Renal cortical epithelial cell (primary cell): ENCODE results near the gene TMEM132D. TPM values are rescaled to one million over a fixed set of nuclear protein-coding genes. Genes with fewer than 3 reads are reported as not detected.

Source experiments
- DNase-seq: peaks from one replicate; pipeline ENCODE4 v3.0.0-alpha.2; 2011; ENCODE audit warnings: low read depth
- total RNA-seq: library from RNA; depleted of rRNA; stranded (reverse); fragments of >200 nt; gene quantifications from 2 replicates; pipeline ENCODE4 v1.2.3, GENCODE V29; 2014

The TMEM132D gene
- total RNA-seq, 1 donor from 2014 or later = 0.05 TPM

DNA sequence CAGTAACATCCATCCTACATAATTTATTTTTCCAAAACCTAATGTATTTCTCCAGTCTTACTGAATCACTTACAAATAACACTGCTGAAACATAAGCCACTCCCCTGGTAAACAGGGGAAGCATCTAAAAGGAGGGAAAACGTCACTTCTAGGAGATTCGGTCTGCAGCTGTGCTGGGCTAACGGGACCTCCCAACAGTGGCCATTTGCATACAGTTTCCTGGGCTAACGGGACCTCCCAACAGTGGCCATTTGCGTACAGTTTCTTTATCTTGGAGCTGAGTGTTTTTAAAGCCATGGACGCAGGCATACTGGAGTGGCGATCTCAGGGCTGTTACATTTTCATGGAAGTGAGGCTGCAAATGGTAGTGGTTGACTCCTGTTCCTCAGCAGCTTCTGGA, 242.9 kb downstream of the TMEM132D start:
- no peak for DNase-seq

DNA sequence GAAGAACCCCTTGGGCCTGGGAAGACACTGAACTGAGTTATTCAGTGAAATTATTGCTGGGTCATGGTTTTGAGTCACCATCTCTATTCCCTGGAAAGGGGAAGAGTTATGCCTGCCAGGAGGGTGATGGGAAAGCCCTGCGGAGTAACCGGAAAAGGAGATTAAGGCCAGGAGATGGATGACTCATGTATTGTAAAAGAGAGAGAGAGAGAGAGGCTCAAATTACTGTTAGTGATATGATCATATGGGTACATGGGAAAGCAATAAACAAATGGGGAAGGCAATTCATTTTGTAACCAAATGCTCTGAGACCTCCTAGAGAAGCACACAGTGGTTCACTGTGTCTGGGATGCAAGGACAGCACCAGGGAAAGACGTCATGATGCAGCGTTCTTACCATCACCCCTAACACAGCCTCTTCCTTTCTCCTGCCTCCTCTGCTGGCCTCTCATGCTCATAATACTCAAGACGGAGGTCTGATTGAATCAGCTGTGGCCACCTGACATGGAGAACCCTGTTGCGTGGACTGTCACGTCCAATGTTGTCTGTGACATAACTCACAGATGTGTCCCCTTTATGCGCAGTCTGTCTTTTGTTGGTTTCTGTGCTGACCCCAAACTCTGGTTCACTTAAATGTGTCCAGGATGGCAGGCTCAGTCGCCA, 243.7 kb downstream of the TMEM132D start:
- DNase-seq = no peak

DNA sequence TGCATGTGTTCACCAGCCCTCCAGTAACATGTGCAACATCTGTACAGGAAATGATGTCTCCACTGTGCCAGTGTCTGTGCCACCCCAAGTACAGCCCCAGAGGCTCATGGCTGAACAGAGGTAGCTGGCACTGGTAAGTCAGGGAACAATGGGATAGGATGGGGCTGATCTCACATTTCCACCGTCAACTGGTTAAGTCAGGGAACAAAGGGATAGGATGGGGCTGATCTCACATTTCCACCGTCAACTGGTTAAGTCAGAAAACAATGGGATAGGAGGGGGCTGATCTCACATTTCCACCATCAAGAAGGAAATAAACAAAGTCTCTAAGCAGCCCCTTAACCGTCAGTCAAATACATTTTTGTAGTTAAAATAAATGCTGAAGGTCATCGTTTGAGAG, 246.6 kb downstream of the TMEM132D start:
- no peak for DNase-seq

DNA sequence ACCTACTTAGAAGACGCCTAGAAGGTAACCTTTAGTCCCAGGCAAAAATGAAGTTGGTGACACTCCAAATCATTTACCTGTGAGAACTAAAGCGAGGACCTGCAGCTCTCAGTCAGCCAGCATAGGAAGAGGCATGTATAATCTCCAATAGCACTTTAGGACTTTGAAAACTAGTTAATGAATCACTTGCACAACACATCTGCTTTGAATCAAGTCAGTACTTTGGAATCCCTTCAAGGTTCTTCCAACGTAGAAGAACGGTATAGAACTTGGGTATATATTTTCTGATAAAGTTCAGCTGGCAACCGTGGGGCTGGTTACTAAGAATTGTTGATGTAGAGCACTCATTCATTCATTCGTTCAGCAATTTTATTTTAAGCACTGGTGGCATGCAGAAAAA, 251.9 kb downstream of the TMEM132D start:
- DNase-seq = no peak

DNA sequence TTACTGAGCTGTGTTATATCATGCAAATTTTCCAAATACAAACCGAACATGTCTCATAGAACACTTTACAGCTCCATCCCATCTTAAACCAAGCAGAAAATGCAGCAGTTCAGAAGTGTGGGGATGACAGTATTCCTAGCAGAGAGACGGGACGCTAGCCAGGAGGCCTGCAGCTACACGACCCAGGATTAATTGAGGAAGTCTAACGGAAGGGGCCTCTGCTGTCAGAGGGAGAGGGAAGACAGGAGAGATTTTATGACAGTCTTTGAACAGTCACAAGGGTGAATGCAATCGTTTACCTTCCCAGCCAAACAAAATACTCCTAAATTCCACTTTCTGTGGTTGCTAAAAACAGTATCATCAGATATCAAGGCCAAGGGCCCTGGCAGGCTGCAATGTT, 261.9 kb downstream of the TMEM132D start:
- DNase-seq = no peak

DNA sequence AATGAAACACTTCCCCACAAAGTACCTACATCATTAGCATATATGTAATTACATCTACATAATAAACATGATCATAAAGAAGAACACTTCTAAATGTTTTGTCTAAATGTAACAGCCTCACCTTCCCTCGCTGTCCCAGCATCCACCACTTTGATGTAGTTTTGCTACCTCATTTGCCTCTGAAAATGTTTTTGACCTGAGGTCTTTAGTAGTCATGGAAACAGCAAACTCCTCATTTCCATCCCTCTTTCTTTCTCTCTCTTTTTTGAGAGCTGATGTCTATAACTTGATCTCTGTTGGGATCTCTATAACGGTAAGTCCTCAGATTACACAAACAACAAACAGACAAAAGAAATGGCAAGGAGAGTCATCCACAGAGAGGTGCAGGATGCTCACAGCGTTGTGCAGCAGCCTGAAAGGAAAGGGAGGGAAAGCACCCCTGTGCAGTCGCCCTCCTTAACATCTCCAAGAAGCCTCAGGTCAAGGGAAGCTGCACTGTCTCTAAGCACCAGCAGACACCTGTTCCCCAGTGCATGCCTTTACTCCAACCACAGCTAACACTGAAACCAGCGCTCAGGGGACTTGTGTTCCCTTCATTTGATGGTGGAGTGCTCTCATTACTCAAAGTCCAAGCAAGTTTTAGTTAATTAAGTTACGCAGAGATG, 268.7 kb downstream of the TMEM132D start:
- DNase-seq = no peak

DNA sequence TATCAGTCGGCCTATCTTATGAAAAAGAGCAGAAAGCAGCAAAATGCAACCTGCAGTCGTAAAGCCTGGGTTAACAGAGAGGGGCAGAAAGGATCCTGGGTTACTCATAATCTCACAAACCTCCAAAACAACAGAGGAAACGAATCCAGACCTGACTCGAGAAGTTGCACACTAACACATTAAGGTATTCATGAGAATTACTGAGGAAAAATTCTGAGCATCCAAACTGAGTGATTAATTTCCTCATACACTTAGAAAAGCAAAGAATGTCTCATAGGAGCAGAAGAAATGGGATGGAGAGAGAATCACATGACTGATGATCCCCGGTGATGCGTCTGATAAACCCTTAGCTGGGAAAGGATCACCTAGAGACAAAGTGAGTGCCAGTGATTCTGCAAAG, 272.5 kb downstream of the TMEM132D start:
- DNase-seq = no peak

DNA sequence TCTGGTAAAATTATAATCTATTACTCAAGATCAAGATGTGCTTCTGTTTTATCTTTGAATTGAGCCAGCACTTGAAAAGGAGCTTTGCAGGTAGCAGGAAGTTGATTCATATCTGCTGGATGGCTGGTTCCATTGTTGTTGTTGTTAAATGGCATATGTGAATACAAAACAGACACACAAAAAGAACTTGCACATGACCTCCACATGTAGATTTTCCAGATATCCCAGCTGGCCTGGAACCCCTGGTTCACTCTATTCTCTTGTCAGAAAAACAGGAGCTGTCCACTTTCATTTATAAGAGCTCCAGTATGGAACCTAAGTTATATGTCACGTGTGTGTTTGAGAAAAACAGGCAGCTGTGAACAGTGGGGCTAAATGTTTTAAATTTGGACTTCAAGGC, 273.9 kb downstream of the TMEM132D start:
- no peak for DNase-seq

DNA sequence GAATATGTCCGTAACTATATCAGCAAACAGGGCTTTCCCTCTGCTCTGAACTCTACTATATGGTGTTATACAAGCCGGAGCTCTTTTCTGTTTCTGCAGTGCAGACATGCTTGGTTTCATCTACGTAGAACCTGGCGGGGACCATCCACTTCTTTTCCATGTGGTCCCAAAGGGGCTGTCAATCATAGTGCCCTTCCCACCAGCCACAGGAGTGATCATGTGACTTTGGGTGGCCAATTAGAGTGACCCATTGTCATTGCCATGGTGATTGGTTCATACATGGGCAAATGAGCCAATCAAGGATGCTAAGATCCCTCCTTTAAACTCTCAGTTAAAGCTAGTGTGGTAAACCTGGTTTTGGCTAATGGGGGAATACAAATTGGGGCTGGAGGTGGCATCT, 281.3 kb downstream of the TMEM132D start:
- DNase-seq = no peak

DNA sequence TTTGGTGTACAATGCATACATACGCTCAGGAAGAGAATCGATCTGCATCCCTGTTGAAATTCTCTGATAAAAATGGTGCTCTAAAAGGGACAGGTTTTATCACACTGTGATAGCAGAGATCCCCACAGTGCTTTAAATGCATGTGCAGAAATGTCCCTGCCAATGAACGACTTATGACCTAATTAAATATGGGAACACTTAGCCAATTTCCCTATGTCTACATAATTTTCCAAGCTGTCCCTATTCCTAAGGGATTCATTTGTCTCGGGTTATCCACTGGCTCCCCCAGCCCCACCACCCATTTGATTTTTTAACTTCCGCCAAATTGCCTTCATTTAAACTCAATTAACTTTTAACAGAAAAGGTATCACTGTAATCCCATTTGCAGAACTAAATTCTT, 284.6 kb downstream of the TMEM132D start:
- DNase-seq = no peak

DNA sequence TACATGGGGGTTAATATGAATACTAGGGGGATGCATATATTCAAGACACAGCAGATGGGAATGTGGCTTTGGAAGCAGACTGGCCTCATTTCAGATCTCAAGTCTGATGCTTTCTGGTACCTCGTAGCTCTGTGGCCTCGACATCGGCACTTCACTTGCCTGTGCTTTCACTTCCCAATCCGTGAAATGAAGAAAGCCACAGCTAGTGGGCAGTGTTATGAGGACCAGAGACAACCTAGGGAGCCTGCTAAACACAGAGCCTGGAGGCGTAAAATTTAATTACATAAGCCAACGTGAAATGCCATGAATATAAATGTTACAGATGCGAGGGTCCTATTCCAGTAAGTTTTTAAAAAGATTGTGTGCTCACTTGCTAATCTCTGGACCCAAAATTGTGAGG, 286.0 kb downstream of the TMEM132D start:
- no peak for DNase-seq

DNA sequence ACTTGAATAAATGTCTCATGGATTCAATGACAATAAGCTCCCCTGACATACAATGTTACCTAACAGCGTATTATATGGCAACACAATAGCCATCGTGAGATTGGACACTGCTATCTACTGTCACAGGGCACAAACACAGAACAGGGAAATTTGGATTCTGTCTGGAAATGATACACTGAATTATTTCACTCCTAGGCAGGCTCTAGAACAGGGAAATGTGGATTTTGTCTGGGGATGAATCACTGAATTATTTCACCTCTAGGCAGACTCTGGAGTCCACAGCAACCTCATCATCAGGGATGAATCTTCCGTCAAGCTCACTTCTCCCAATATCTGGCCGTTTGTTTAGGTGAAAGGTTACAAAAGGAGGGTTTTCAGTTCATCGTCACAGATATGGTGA, 288.8 kb downstream of the TMEM132D start:
- DNase-seq = no peak

DNA sequence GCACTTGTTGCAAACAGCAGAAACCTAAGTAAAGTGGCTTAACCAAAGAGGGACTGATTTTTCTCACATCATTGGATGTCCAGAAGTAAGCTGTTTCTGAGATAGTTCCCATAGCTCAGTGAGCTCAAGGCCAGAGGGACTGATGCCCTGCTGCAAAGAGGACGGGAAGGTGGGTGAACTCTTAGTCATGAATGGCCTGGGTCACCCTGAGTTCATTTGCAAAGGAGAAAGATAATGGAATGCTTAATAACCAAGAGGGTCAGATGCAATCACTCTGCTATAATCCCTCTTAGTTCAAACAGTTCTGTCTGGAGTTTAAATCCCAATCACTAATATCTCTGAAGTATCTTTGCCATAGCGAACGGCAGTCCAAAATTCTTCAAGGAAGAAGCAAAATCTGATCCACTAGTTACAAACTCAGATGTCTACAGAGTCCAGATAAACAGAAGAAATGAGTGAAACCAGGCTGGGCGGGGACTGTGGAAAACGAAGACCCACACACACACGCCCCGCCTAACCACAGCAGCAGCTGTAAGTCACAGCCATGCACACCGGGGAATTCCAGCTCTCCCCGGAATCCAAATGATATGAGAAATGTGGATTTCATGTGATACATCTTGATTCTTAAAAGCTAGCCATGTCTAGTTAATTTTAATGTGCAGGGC, 289.5 kb downstream of the TMEM132D start:
- no peak for DNase-seq

DNA sequence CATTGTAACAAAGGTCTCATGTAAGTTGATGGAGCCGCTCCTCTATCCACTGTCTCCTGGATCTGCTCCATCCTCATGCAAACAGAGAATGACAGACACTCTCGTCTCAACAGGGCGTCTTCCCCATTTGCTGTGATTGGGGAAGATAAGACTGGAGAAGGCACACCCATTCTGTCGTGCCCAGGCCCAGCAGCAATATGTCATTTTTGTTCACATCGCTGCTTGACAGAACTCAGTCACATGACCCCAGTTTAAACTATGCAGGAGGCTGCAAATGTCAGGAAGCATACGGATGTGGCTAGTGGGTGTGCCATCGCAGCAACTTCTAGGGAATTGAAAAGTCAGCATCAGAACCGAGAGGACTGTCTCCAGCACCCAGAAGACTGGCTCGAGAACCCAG, 290.5 kb downstream of the TMEM132D start:
- no peak for DNase-seq

DNA sequence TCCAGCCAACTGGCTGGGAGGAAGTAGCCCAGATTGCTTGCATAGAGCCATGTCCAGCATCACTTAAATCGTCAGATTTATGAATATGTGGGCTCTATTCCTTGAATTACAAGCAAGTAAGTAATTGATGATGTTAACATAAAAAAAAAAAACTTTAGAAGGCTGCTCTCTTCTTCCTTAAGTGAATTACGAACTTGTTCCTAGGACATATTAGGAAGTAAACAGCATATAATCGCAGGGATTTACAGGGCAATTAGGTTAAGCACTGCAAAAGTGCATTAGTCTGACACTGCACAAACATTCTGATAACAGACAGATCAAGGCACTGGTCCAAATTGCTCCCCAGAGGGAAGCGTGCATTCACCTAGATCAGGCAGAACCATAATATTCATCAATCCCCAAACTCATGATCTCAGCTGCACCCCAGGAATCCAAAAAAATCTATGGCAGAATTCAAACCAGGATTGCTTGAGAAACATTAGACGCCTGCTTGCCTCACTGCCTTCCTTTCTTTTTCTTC, 293.2 kb downstream of the TMEM132D start:
- DNase-seq = no peak

DNA sequence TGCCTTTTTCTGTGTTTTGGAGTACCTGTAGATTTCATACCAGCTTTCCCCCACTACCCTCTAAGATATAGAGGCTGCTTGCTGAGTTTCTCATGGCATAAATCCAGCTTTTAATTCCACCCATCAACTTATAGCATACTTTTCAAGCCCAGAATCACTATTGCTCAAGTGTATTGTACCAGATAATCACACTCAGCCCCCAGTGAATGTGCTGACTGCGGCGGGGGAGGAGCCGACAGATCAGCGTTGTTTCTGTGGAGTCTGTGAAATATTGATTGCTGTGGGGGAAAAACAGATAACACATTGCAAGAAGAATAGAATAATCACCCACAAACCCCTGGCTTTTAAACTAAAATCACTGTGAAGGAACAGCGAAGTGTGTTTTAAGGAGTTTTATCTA, 296.1 kb downstream of the TMEM132D start:
- DNase-seq = no peak

DNA sequence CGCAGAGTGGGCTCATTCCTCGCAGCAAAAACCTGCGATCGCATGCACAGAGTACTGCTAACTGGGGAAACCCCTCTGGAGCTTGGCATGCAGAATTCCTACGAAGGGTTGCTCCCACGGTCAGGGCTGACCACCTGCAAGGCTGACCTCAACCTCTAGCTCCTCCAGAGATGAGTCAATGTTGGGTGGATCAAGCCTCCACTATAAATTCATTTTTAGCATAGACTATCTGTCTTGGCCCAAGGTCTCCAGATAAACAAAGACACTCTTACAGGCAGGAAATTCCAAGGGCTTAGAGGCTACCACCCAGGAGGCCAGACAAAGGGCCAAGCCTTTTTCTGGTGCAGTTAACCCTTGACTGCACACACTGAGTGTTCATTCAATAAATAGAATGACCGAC, 296.5 kb downstream of the TMEM132D start:
- DNase-seq = peak; percentile 17

DNA sequence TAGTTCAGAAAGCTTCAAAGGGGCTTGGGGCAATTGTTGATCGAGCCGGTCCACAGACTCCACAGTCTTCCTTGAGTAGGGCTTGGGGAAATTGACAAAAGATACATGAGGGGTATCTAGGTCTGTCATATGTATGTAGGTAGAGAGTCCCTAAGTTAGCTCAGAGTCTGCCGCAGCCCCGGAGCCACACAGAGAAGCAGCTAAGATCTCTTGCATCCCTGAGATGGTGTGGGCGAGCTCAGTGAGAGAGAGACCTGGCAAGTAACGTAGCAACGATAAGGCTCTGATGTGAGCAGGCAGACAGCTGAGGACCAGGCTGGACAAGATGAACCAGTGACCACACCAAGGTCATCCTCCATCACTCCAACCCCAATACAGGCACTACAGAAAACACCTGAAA, 297.6 kb downstream of the TMEM132D start:
- no peak for DNase-seq

DNA sequence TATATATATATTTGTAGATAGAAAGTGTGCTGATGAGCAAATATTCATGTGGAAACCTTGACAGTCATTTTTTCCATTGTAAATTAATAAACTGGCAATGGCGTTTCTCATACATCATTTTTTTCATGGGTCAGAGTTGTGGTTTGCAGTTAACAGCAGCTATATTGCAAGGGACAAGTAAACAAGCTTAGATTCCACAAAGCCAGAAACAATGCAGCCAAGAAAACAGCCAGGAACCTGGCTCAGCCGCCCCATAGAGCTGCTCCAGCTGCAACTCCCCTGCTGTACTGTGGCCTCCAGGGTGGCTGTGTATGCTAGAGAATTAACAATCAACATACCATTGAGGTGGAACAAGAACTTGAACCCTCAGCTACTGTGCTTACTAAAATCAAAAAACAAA, 298.2 kb downstream of the TMEM132D start:
- DNase-seq = no peak

DNA sequence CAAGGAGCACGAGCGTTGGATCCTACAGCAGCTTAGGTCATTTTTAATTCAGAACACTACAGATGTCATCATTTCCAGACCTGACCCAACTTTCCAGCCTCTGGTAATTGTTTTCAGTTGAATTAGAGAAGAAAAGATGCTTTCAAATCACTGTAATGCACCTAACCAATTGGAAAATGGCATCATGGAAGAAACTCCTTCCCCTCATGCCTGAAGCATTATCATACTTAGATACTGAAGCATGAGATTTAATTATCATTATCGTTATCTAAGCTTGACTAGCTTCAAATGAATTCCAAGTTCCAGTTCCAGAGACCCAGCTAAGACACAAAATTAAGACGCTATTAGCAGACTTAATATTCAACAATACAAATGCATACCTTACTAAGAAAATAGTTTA, 299.3 kb downstream of the TMEM132D start:
- no peak for DNase-seq

DNA sequence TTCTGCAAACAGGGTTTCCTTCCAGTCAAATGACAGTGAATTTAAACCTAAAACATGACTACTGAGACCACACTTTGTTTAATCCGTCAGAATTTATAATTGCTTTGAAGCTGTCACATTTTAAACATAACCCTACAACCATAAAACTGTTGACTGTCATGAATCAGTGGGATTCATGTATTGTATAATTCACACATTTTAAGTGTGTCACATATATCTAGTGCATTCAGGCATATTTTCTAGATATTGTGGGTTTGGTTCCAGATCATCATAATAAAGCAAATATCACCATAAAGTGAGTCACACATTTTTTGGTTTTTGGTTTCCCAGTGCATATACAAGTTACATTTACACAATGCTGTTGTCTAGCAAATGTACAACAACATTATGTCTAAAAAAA, 304.4 kb downstream of the TMEM132D start:
- no peak for DNase-seq

DNA sequence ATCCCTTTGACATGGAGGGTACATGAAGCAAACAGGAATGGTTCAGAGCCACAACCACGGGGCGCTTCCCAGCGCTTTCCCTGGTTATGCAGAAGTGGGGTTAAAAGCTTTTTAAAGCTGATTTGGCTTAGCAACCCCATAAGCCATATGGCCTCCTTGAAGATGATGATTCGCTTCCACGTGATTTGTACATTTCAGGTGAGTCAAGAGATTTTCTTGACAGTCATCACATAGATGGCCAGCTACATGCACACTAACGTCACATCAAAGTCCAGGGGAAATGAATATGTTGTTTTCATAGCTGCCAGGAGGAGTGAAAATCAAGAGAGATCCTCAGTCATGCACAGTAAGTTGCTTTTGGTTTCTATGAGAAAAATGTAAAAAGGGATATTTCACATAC, 309.7 kb downstream of the TMEM132D start:
- no peak for DNase-seq

DNA sequence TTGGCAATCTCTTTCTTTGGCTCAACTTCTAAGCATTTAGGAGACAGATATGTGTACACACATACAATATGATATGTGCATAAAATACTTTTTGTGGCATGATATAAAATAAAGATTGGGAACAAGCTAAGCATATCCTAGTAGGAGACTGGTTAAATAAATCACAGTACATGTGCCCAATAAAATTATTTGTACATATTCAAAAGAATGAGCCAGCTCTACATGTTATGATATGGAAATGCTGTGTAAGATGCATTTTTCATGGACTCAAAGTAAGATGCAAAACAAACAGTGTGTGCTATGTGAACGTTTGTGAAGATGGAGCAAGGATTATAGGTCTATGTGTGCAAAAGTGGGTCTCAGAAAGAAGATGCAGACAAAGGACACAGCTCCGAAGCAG, 311.4 kb downstream of the TMEM132D start:
- DNase-seq = no peak
